Spleen (tissue), 11 donors: ENCODE results near the gene FCHO1. TPM values are rescaled to one million over a fixed set of nuclear protein-coding genes. Genes with fewer than 3 reads are reported as not detected.
A peak's percentile ranks its signal among the peaks of the same experiment; 100 is the strongest.

Source experiments
- DNase-seq: peaks from one replicate; pipeline ENCODE4 v3.0.0-alpha.2; 2020
- H3K27ac ChIP-seq, 8 donors: fragments of 200-600 bp; sonication (generic) in 7 of 8; 1 replicate in 4 of 8; 2 replicates in 4 of 8; pipeline versions ENCODE4 v1.5.0 to v1.8.0; 2016 to 2021; ENCODE audit warnings: inconsistent platforms in 4 of 8, mild to moderate bottlenecking in 4 of 8, moderate library complexity in 1 of 8
- H3K27me3 ChIP-seq, 7 donors: fragments of 200-600 bp; sonication (generic) in 6 of 7; replicated peaks in 1 of 7; 1 replicate in 4 of 7; 2 replicates in 3 of 7; pipeline versions ENCODE4 v1.5.0 to v1.8.0; 2016 to 2021; ENCODE audit warnings: inconsistent platforms in 3 of 7, mild to moderate bottlenecking in 1 of 7
- H3K36me3 ChIP-seq, 6 donors: fragments of 200-600 bp; sonication (generic) in 5 of 6; 1 replicate in 4 of 6; 2 replicates in 2 of 6; pipeline versions ENCODE4 v1.5.0 to v1.8.0; 2016 to 2021; ENCODE audit warnings: inconsistent platforms in 2 of 6
- H3K4me1 ChIP-seq, 6 donors: fragments of 200-600 bp; sonication (generic) in 5 of 6; 1 replicate in 3 of 6; 2 replicates in 3 of 6; pipeline versions ENCODE4 v1.5.0 to v1.8.0; 2016 to 2021; ENCODE audit warnings: inconsistent platforms in 3 of 6
- H3K4me3 ChIP-seq, 8 donors: fragments of 200-600 bp; sonication (generic) in 7 of 8; 1 replicate in 4 of 8; 2 replicates in 4 of 8; pipeline versions ENCODE4 v1.5.0 to v1.8.0; 2016 to 2021; ENCODE audit warnings: inconsistent platforms in 4 of 8, mild to moderate bottlenecking in 4 of 8, moderate library complexity in 2 of 8
- H3K9me3 ChIP-seq, 8 donors: fragments of 200-600 bp; sonication (generic) in 7 of 8; 1 replicate in 4 of 8; 2 replicates in 4 of 8; pipeline versions ENCODE4 v1.5.0 to v1.8.0; 2016 to 2021; ENCODE audit warnings: inconsistent platforms in 4 of 8
- POLR2A ChIP-seq, 3 donors: fragments of 450-650 bp; IDR thresholded peaks; one replicate each; pipeline ENCODE4 v1.5.1; 2017; ENCODE audit warnings: antibody characterized with exemption in 3 of 3, mild to moderate bottlenecking in 1 of 3
- POLR2AphosphoS5 ChIP-seq, 3 donors: sonication (generic); formaldehyde crosslinking; IDR thresholded peaks; one replicate each; pipeline ENCODE4 v1.5.1; 2017; ENCODE audit warnings: antibody characterized with exemption in 3 of 3
- whole genome bisulfite sequencing, 5 donors: extraction: QIAGEN DNeasy Blood & Tissue Kit in 3 of 5; methylation state at CpG; one replicate each; pipeline versions ENCODE4 v1.1.5 to v1.1.7; 2013 to 2018; 5-methylcytosine and 5-hydroxymethylcytosine counted together
- intact Hi-C: fragments of 100-400 bp; cut with DNase I; formaldehyde crosslinking; loops from one replicate; pipeline ENCODE4 v1.15.0; 2023; ENCODE audit warnings: low total_unique reads
- polyA plus RNA-seq, 3 donors: library from polyadenylated mRNA; stranded (reverse); fragments of 200-250 nt; gene quantifications; one replicate each; pipeline ENCODE4 v1.2.1, GENCODE V29; 2013
- total RNA-seq, 7 donors: library from RNA; depleted of rRNA in 3 of 7; stranded (reverse); fragments of >200 nt in 3 of 7; fragmentation: NEBNext Ultra II Directional in 4 of 7; extraction: Animal tissue kit (Norgen Biotek cat#: 25700) in 4 of 7; gene quantifications; one replicate each; pipeline versions ENCODE4 v1.1.0 to v1.2.1, GENCODE V29; 2016 to 2021
- TF ChIP-seq, protein P1 (sequence below), 11 experiments: fragments of 200-600 bp in 7 of 11; fragments of 450-650 bp in 4 of 11; sonication (generic) in 4 of 11; IDR thresholded peaks in 8 of 11; conservative IDR thresholded peaks in 3 of 11; 1 replicate in 7 of 11; 2 replicates in 4 of 11; pipeline versions ENCODE4 v1.4.0 to v1.8.0; 2016 to 2021; ENCODE audit warnings: antibody characterized with exemption in 11 of 11, inconsistent platforms in 4 of 11, mild to moderate bottlenecking in 1 of 11
- donor health status: healthy with polysubstance abuse.
- donor health status: DM: no; HTN: no; CAD: no; lungs with moderate emphysema.
- donor health status: DM: no; HTN: no; CAD: no.
- donor health status: Bipolar disorder and iron deficiency.
- donor health status: healthy.
- donor health status: DM: no; HTN: no; CAD: no.
- donor health status: DM: yes; HTN: yes; CAD: no.

The FCHO1 gene
- total and polyA plus RNA-seq, 10 donors: 11.3 to 48.3 (median 25.2) TPM

DNA sequence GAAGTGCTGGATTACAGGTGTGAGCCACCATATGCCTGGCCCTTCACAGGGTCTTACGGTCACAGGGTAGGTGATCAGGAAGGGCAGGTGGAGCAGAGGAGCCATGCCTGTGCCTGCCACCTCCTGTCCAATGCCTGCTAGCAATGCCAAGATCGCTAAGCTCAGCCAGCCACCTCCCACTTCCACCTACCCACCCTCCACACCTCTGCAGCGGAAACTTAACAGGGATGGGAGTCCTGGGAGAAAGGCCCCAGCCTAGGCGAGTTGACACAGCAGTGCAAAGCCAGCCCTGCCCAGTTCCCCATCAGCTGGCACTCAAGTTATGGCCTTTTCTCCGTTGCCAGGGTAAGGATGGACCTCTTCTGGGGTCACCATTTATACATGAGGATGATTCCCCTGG lies 15.9 kb upstream of the FCHO1 start:
- no peak overlapping the region for H3K4me3 ChIP-seq
- 92 to 97% (median 94%) methylated on average over 4 to 5 of the region's 5 CpGs for WGBS, 5 donors
- TF ChIP-seq POLR2AphosphoS5 (IDR thresholded peaks at IDR 0.05): no peak
- TF ChIP-seq, protein P1, sequence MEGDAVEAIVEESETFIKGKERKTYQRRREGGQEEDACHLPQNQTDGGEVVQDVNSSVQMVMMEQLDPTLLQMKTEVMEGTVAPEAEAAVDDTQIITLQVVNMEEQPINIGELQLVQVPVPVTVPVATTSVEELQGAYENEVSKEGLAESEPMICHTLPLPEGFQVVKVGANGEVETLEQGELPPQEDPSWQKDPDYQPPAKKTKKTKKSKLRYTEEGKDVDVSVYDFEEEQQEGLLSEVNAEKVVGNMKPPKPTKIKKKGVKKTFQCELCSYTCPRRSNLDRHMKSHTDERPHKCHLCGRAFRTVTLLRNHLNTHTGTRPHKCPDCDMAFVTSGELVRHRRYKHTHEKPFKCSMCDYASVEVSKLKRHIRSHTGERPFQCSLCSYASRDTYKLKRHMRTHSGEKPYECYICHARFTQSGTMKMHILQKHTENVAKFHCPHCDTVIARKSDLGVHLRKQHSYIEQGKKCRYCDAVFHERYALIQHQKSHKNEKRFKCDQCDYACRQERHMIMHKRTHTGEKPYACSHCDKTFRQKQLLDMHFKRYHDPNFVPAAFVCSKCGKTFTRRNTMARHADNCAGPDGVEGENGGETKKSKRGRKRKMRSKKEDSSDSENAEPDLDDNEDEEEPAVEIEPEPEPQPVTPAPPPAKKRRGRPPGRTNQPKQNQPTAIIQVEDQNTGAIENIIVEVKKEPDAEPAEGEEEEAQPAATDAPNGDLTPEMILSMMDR (IDR thresholded peaks at IDR 0.05 in 8 of 11, conservative IDR thresholded peaks at IDR 0.05 in 3 of 11): no peak
- no peak for TF ChIP-seq POLR2A (IDR thresholded peaks at IDR 0.05)

DNA sequence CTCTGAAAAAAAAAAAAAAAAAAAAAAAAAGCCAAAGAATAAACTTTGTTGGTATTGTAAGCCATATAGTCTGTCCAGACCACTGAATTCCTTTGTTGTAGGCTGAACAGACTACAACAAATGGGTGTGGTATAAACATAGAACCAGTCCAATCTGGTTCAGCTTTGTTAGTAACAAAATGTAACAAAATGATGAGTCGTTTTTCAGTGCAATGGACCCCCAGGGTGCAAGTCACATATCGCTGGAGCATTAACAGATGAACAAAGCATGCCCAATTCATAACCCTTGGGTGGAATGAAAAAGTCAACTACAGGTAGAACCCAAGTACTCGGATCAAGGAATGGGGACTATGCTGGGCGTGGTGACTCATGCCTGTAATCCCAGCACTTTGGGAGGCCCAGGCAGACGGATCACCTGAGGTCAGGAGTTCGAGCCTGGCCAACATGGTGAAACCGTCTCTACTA lies 13.6 kb upstream of the FCHO1 start:
- no peak overlapping the region for H3K4me3 ChIP-seq
- WGBS, 5 donors: 89 to 93% (median 92%) methylated on average over 7 of the region's 7 CpGs
- H3K27ac ChIP-seq: no peak overlapping the region

More for the DNA sequence above, 15.9 kb upstream of the FCHO1 start:
- intact Hi-C loops: no loop called here
- no peak overlapping the region for H3K27ac ChIP-seq
- no peak for DNase-seq
- H3K4me1 ChIP-seq: peaks cover 0 to 51% (median 25%) of the 10 kb centered on the region in 6 donors
- peaks cover 0 to 83% (median 54%) of the 10 kb centered on the region in 6 donors for H3K36me3 ChIP-seq
- H3K9me3 ChIP-seq: no peaks in the 10 kb centered on the region
- H3K27me3 ChIP-seq: no peaks in the 10 kb centered on the region

DNA sequence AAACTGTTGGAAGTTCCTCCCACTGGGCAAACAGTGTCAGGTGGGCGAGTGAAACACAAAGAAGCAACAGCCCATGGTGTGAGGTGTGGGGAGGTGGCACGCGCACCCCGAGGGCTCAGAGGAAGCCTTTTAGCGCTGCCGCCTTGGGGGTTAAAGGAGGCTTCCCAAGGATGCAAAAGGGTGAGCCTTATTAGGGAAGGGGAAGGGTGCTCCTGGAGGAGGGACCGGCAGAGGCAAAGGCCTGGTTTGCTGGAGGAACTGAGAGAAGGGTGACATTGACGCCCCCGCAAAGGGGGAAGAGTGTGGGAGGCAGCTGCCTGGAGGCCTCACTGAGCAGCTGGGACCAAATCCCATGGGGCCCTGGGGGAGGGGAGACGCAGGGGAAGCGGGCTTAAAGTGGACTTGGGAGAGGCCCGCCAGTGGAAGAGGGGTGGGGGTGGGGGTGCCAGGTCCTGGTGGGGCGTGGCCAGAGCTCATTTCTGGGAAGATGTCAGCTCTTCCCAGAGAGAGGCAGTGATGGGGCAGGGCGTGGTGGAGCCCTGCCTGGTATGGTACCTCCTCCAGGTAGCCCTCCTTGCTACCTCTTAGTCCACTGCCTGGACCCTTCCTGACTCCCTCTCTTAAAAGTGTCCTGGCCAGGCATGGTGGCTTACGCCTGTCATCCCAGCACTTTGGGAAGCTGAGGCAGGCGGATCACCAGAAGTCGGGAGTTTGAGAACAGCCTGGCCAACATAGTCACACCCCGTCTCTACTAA lies 12.0 kb upstream of the FCHO1 start:
- H3K36me3 ChIP-seq: peaks cover 0 to 44% (median 19%) of the 10 kb centered on the region in 6 donors
- TF ChIP-seq, protein P1 (IDR thresholded peaks at IDR 0.05 in 8 of 11, conservative IDR thresholded peaks at IDR 0.05 in 3 of 11): no peak
- TF ChIP-seq POLR2A (IDR thresholded peaks at IDR 0.05): no peak
- TF ChIP-seq POLR2AphosphoS5 (IDR thresholded peaks at IDR 0.05): peak; percentile 54 to 72 (median 61)
- H3K27me3 ChIP-seq: no peaks in the 10 kb centered on the region
- intact Hi-C loops: no loop called here
- no peak overlapping the region for H3K4me3 ChIP-seq
- peak overlapping the region in 5 of 8 donors; percentile 12 to 68 (median 50) for H3K27ac ChIP-seq
- H3K9me3 ChIP-seq: no peaks in the 10 kb centered on the region
- H3K4me1 ChIP-seq: peaks cover 0 to 30% (median 17%) of the 10 kb centered on the region in 6 donors
- 55 to 66% (median 63%) methylated on average over 18 of the region's 18 CpGs for WGBS, 5 donors
- DNase-seq: peak; percentile 88

More for the DNA sequence above, 13.6 kb upstream of the FCHO1 start:
- DNase-seq: no peak
- TF ChIP-seq POLR2AphosphoS5 (IDR thresholded peaks at IDR 0.05) (no peak), POLR2A (IDR thresholded peaks at IDR 0.05) (no peak)
- TF ChIP-seq, protein P1 (IDR thresholded peaks at IDR 0.05 in 8 of 11, conservative IDR thresholded peaks at IDR 0.05 in 3 of 11): no peak
- Histone ChIP-seq H3K27me3 (no peaks in the 10 kb centered on the region), H3K9me3 (no peaks in the 10 kb centered on the region), H3K4me1 (peaks cover 0 to 28% (median 17%) of the 10 kb centered on the region in 6 donors), H3K36me3 (peaks cover 0 to 60% (median 34%) of the 10 kb centered on the region in 6 donors)
- intact Hi-C loops: no loop called here

DNA sequence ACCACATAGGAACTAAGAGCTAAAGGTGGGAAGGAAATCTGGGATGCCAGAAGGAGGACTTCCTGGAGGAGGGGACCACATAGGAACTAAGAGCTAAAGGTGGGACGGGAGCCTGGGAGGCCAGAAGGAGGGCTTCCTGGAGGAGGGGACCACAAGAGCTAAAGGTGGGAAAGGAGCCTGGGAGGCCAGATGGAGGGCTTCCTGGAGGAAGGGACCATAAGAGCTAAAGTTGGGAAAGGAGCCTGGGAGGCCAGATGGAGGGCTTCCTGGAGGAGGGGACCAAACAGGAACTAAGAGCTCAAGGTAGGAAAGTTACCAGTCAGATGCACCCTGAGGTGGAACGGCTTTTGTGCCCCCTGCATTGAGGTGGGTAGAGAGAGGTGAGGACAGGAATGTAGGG lies 9.8 kb upstream of the FCHO1 start:
- Histone ChIP-seq H3K27me3 (no peaks in the 10 kb centered on the region), H3K9me3 (no peaks in the 10 kb centered on the region), H3K4me3 (no peak overlapping the region), H3K36me3 (peaks cover 0 to 23% (median 4%) of the 10 kb centered on the region in 6 donors), H3K4me1 (peaks cover 0 to 33% (median 18%) of the 10 kb centered on the region in 6 donors), H3K27ac (no peak overlapping the region)
- intact Hi-C loops: no loop called here
- no peak for TF ChIP-seq POLR2A (IDR thresholded peaks at IDR 0.05)
- TF ChIP-seq POLR2AphosphoS5 (IDR thresholded peaks at IDR 0.05): no peak
- TF ChIP-seq, protein P1 (IDR thresholded peaks at IDR 0.05 in 8 of 11, conservative IDR thresholded peaks at IDR 0.05 in 3 of 11): no peak
- WGBS, 5 donors: 82 to 94% (median 88%) methylated on average over 2 of the region's 2 CpGs
- DNase-seq: no peak
